SH-SY5Y (cell line): Measurements from ENCODE around the gene TMEM181.

ENCODE experiments used
- GATA2 ChIP-seq: IDR thresholded peaks from 2 replicates; pipeline ENCODE4 v1.6.1; 2011; ENCODE audit warnings: mild to moderate bottlenecking, low read depth, low read length
- GATA3 ChIP-seq: IDR thresholded peaks from 2 replicates; pipeline ENCODE4 v1.6.1; 2011; ENCODE audit warnings: low read depth, mild to moderate bottlenecking, low read length, moderate library complexity

GRCh38 chr6:158591134-158591809 is 31.4 kb downstream of the TMEM181 start:
- TF ChIP-seq GATA3 (no peak), GATA2 (no peak)
